Kasumi-1 (cell line): ENCODE data around the gene CNOT3.
A peak's percentile ranks its signal among the peaks of the same experiment; 100 is the strongest.

Experiments used
- DNase-seq, 2 experiments: peaks; one replicate each; lab custom pipeline; 2025; lab: John Stamatoyannopoulos, UW

Gene CNOT3

DNA sequence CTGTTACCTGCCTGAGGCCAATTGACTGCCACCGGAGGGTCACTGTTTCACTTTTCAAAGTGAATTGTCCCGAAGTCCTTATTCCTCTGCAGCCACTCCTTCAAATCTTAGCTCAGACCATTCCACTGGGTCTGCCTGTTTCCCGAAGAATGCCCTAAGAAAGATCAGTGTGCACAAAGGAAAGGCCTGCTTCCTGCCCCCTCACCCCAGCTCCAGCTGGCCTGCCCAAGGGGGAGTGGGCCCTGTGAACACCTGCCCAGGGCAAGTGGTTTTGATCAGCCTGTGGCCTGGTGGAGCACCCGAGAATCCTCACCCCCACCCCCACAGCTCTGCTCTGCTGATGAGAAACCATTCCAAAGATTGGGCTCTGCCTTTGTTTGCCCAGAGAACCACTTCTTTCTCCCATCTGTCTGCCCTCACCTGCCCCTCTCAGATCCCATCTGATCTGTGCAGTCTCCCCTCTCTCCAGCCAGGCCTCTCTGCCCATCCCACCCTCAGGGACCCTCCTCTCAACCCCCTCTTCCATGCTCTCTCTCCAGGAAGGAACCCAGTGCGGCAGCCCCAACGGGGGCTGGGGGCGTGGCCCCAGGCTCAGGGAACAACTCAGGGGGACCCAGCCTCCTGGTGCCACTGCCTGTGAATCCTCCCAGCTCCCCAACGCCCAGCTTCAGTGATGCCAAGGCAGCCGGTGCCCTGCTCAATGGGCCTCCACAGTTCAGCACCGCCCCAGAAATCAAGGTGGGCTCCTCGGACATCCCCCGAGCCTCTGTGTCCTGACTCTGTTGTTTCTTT is 11.7 kb downstream of the CNOT3 start:
- DNase-seq, result no peak

DNA sequence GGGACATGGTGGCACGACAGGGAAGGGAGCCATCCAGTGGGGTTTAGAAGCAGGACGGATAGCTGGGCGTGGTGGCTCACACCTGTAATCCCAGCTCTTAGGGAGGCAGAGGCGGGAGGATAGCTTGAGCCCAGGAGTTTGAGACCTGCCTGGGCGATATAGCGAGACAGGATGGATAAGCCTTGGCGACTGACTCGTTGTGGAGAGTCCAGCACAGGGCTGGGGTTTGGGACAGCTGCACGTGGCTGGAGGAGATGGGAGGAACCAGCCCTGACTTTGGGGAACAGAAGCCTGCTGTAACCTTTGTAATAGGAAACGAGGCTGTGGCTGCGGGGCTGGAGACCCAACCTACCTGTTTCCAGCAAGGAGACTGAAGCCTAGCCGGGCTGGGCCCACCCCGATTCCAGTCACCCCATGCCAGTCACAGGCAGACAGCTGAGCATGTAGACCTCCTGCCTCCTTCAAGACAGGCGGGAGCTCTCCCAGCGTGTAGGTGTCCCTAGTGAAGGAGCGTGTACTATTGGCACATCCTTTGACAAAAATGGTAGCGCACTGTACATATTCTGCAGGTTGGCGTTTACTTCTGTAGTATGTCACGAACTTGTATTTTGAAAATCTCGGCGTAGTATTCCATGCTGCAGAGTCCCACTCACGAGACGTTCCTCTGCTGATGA is 13.9 kb downstream of the CNOT3 start:
- no peak for DNase-seq

DNA sequence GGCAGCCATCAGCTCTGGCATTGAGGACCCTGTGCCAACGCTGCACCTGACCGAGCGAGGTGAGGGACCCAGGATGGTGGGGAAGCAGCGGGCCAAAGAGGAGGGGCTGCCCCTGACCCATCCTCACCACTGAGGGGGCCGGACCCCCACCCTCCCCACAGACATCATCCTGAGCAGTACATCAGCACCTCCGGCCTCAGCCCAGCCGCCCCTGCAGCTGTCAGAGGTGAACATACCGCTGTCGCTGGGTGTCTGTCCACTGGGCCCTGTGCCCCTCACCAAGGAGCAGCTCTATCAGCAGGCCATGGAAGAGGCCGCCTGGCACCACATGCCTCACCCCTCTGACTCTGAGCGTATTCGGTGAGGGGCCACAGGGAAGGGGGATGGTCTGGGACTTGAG is 14.7 kb downstream of the CNOT3 start:
- no peak for DNase-seq

DNA sequence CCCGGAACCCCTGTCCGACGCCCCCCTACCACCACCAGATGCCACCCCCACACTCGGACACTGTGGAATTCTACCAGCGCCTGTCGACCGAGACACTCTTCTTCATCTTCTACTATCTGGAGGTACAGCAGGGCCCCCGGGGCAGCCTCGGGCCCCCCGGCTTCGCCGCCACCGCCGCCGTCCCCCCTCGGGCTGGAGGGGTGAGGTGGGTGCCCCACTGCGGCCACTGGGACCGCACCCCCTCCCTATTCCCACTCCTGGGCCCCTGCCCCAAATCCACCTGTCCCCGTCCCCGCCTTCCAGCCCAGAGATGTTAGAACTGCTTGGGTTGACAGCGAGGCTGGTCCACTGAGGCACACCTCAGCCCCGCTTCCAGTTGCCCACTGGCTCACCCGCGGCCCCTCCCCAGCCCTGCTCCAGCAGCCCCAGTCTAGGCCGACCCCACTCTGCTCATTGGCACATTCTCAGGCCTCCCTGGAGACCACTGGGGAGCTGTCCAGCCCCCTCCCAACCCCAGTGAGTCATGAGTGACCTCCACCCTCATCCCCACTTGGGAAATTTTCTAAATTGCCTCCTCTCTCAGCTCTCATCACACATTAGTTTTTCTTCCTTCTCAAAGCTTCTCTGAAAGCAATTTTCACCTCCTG is 15.4 kb downstream of the CNOT3 start:
- no peak for DNase-seq

DNA sequence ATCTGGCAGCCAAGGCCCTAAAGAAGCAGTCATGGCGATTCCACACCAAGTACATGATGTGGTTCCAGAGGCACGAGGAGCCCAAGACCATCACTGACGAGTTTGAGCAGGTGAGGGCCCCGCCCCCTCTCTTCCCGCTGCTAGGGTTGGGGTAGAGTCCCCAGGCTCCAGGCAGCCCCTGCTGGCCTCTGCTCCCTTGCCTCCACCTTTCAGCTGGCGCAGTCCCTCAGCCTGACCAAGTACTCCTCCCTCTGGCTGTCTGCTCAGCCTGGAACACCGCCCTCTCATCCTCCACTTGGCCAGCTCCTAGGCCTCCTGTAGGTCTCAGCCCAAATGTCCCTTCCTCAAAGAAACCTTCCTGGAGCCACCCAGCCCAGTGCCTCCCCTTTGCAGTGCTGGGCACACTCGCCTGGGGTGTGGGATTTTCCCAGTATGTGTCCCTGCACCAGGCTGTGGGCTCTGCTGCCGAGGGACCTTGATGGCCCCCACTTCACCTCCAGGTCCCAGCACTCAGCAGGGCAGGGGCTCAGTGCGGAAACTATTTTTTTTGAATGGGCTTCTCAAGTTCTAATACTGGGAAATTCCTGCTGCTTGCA is 16.3 kb downstream of the CNOT3 start:
- DNase-seq, result no peak

DNA sequence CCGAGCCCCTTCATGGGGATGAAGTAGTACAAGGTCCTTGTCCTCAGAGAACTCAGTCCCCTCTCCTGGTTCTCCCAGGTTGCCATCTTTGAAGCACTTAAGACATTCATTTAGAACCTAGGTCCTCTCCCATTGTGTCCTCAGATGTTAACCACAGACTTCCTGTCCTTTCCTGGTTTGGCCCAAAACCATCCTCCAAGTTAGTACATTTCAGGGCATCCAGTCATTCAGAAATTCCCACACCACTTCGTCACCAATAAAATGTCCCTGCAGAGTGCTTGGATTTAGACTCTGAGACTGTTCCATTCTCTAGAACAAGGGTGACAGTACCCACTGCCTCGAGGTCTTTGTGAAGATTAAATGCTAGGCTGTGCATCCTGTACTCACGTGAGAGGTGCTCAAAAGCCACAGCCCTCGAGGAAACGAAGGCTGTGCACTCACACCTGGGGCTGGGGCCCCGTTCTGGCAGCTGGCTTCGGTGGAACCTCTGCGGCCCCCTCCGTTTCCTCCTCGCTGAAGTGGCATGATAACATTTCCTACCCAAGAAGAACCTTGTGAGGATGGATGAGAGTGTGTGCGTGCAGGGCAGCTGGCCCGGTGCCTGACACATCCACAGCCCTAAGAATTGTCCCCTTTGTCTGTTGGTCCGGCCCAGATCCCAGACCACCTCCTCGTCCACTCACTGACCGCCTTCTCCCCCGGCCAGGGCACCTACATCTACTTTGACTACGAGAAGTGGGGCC is 17.2 kb downstream of the CNOT3 start:
- DNase-seq, result no peak

DNA sequence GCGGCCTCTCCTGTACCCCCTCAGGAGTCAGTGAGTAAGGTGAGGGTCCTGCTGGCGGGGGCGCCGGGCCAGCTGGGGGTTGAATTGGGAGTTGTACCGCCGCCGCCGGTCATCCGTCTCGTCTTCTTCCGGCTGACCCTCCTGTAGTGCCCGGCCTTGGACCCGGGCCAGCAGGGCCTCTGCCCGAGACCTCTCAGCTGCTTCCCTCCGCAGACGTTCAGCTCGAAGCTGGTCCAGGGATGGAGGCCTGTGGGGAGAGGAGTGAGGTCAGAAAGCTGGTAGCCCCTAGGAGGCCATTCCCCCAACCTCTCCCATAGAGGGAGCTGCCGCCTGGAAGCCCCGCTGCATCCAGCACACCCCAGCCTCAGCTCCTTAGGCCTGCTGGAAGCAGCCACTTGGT is 18.1 kb downstream of the CNOT3 start:
- no peak for DNase-seq

DNA sequence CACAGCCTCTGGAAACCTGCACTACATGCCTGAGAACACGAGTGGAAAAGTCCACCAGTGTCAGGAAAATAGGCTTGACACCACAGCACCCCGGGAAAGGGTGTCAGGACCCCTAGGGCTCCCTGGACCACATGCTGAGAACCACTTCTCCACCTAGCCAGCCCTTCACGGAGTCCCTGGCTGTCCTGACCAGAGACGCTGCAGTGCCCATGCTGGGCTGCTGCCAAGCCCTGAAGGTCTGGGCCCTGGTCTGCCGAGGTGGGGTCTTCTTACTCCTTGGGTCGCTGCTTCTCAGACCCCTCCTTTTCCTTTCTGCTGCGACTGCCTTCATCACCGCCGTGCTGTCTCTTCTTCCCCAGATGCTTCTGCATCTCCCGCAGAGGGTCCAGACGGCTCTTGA is 18.9 kb downstream of the CNOT3 start:
- DNase-seq, result no peak

DNA sequence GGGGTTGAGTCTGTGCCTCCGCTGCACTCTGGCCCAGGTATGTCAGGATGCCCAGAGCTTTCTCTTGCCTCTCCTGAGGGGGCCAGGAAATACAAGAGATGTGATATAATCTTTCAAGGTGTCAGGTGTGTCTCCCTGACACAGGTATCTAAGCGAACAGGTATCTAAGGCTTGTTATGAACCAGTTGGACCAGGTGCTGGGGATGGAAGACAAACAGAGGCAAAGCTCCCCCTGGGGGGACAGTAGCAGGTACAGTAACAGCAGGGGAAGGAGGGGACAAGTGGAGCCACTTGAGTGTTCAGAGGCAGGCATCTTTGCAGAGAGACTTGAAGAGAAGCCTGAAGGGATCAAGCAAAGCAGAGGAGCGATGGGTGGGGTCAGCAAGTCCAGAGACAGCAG is 19.4 kb downstream of the CNOT3 start:
- no peak for DNase-seq

DNA sequence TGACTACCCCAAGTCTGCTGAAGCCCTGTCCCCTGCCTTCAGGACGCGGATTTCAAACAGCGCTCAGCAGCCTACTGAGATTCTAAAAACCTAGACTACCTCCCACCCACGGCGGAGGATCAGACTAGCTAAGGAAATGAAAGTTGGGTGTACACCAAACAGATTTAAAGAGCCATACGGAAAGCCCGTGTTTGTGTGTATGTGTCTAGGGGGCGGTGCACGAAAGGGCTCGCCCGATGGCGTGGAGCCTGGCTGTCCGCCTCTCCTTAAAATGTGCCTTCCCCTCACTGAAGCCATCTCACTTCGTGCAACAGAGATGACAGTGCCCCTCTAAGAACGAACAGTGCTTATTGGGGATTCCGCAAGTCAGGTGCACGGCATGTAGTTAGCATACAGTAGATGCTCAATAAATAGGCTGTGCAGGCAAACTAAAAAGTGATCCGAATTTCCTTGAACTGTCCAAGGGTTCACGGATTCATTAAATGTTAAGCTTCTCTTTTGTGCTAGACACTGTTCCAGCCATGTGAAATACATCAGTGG is 21.3 kb downstream of the CNOT3 start:
- no peak for DNase-seq

DNA sequence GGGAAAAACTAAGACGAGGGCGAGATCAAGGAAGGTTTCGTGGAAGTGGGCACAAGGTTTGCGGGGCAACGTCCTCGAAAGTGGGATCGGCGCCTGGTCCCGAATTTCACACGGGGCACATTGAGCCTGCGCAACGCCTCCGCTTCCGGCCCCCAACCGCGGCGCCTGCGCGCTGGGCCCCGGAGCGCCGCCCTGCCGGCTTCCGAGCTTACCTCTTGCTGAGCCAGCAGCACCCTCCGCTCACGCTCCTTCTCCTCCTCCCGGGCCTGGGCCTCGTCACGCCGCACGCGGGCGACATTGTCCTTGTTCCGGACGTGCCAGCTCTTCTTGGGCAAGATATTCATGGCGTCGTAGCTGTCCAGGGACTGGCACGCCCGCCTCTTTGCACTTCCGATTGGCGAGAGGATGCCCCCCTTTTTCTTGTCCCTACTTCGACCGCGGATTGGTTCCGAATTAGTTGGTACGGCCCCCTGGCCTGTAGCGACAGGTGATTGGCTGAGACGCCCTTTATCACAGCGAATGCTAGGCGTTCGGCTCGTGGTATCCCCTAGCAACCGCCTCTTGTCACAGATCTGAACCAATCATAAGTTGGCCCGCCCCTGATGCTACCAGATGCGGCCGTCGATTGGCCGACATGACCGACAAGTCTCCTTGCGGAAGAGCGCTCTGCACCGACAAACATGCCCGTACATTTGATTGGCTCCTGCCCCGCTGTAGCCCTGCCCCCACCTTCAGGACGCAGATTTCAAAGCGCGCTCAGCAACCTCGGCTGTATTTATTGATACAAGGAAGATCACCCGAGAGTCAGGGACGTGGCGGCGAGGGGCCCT is 22.0 kb downstream of the CNOT3 start, which contains the start of gene LENG1:
Gene LENG1, minus strand, starts transcription at position 370 of the 830 bp plus-strand sequence. Its CDS starts 26 bp downstream, at position 344.
- DNase-seq, result peak; percentile 100

DNA sequence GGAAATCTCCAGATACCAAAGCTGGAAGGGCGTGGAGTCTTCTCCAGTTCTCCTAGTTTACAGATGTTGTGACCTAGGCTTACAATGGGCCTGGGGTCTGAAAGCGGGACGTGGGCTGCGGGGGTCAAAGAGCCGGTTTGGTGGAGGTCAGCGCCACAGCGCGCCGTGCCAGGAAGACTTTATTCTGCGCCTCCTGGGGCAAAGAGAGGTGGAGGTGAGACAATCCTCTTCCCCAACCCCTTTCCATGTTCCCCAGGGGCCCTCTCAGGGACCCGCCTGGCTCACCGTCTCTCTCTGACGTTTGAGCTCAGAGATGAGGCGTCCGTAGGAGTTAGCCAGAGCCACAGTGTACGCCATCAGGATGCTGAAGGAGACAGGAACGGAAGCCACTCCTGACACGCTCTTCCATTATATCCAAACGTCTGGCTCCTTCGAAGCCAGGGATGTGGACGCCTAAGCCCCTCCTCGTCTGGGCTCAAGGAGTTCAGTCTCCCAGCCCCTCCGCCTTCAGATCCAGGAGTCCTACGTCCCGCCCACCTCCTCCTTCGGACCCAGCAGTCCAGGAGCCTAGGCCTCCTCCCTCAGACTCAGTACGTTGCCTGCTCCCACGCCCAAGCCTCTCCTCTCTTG is 22.7 kb downstream of the CNOT3 start:
- DNase-seq, result no peak

DNA sequence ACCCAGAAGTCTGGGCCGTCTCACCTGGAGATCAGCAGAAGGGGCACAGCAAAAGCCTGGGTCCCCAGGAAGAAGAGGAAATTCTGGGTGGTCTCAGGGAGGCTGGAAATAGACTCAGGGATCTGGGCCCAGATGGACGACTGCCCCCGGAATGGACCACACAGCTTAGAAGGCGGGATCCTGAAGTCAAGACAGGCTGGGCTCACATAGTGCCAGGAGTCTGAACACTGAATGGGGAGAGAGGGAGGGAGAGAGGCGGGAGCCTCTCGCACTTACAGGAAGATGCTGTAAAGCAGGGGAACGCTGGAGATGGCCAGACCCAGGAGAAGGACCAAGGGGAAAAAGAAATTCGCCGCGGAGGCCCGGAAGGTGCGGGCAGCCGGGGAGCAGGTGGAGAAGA is 23.3 kb downstream of the CNOT3 start:
- DNase-seq, result no peak

DNA sequence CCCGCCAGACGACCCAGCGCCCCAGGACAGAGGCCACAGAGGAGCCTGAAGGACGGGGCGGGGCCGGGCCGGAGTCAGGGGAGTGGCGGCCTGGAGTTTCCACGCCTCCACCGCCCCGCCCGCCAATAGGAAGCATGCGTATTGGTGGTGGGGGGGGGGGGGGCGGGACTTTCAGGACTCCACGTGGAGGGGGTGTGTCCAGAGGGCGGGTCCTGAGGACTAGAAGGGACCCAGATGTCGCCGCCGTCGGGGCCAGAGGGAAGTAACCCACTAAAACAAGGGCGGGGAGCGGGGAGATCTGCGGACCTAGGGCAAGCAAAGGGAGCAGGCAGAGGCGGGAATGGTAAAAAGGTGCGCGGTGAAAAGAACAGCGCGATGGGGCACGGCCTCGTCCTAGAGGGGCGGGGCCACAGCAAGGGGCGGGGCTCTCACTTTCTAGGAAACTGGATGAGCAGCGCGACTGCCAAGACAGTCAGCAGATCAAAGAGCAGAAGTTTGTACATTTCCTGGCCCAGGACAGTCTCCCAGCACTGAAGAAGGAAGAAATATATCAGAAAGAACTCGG is 24.8 kb downstream of the CNOT3 start:
- peak; percentile 89 to 90 for DNase-seq

DNA sequence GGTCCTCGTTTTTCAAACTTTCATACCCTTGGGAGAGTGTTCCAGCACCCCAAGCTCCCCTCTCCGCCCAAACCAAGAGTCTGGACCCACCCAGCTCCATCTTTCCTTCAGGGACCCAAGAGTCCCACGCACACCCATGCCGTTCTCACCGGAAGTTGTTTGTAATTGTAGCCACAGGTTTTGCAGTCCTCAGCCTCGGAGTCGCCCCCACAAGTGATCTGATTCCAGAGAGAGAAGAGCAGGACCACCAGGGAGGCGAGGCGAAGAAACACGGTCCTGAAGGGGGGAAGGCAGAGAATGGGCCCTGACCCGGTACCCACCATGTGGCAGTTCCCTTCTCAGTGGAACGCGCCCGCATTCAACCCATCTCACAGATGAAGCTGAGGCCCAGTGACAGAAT is 25.3 kb downstream of the CNOT3 start:
- no peak for DNase-seq

DNA sequence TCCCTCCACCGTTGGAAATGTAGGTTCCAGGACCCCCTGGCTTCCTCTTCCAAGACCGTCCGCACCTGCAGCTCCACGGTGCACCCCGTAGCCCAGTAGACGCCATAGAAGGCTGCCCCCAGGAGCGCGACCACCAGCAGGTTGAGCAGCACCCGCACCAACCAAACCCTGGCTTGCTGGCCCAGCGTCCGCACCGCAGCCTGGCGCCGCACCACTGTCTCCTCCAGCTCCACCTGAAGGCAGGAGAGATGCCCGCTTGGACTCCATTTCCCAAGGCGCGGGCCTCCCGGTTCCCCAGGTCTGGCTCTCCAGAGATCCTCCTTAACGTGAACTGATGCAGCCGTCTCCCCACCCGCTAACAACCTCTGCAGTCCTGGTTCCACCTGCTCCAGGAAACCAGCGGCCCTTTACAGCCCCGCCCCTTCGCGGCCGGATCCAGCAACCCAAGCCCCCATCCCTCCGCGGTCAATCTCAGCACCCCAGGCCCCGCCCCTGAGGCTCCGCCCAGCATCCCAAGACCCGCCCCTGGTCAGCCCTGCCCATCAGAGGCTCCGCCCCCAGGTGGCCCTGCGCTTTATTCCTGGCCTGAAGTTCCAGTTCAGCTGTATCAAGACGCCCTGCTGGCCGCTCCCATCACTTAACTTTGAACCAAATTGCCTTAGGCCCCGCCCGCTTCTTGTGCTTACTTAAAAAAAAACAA is 27.0 kb downstream of the CNOT3 start:
- DNase-seq, result no peak

DNA sequence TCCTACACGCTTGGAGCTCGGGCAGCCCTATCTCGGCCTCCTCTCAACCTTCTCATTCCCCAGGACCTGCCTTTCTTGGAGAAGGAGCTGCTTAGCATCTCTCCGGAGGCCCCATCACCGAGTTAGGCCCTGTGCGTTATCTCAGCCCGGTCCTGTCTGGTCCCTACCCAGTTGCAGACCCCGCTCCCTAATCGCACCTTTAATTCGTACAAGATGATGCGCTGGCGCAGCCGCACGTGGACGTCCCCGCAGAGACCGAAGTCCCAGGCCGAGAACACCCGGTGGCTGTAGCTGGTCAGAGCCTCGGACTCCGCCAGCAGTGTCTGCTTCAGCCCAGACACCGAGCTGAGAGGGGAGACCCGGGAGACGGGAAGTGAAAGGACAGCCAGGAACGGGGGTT is 27.7 kb downstream of the CNOT3 start:
- no peak for DNase-seq

DNA sequence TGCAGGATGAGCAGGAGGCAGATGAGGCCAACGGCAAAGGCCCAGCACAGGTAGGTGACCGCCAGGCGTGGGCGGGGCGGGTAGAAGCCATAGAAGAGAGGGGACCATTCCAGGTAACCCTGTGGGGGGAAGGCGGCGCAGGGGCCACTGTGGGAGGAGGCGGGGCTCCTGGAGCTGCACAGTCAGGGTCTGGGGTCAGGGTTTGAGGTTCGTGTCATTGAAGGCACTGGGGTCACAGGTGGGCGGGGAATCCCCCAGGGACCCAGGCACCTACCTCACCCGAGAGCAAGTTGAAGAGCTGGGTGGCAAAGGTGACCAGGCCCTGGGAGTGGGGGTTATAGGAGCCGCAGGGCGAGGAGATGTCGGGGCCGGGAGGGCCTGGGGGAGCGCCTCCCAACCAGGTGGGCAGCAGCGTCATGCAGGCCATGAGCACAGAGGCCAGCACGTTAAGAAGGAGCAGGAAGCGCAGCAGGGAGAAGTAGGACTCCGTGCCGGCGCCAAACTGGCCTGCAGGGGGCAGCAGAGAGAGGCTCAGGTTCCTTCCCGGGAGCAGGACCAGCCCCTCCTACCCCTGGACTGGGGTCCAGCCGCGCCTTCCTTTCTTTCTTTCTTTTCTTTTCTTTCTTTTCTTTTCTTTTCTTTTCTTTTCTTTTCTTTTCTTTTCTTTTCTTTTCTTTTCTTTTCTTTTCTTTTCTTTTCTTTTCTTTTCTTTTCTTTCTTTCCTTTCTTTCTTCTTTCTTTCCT is 30.8 kb downstream of the CNOT3 start:
- DNase-seq, result peak; percentile 74 to 84
